Muscle layer of colon (tissue), 2 donors: ENCODE results near the gene RMI1.
A peak's percentile ranks its signal among the peaks of the same experiment; 100 is the strongest.

Experiments used
- H3K27ac ChIP-seq: one replicate; pipeline ENCODE4 v1.7.0; 2013; ENCODE audit warnings: low read depth, mild to moderate bottlenecking, low read length, moderate library complexity
- H3K27me3 ChIP-seq, 2 donors: one replicate each; pipeline ENCODE4 v1.7.0; 2013; ENCODE audit warnings: low read length in 2 of 2, mild to moderate bottlenecking in 2 of 2; ENCODE audit not compliant: insufficient read depth in 2 of 2, control insufficient read depth in 1 of 2
- H3K36me3 ChIP-seq: one replicate; pipeline ENCODE4 v1.7.0; 2013; ENCODE audit warnings: mild to moderate bottlenecking, low read length; ENCODE audit not compliant: insufficient read depth
- H3K4me1 ChIP-seq: one replicate; pipeline ENCODE4 v1.7.0; 2013; ENCODE audit warnings: mild to moderate bottlenecking, low read length; ENCODE audit not compliant: insufficient read depth
- H3K4me3 ChIP-seq, 2 donors: one replicate each; pipeline ENCODE4 v1.7.0; 2013; ENCODE audit warnings: low read length in 2 of 2, low read depth in 1 of 2, mild to moderate bottlenecking in 1 of 2, moderate library complexity in 1 of 2
- H3K9ac ChIP-seq: one replicate; pipeline ENCODE4 v1.7.0; 2013; ENCODE audit warnings: low read length
- H3K9me3 ChIP-seq: one replicate; pipeline ENCODE4 v1.7.0; 2013; ENCODE audit warnings: mild to moderate bottlenecking, low read length
- donor health status: abdominal sarcoma.
- donor health status: Adenocarcinoma of cecum.

Gene RMI1

DNA sequence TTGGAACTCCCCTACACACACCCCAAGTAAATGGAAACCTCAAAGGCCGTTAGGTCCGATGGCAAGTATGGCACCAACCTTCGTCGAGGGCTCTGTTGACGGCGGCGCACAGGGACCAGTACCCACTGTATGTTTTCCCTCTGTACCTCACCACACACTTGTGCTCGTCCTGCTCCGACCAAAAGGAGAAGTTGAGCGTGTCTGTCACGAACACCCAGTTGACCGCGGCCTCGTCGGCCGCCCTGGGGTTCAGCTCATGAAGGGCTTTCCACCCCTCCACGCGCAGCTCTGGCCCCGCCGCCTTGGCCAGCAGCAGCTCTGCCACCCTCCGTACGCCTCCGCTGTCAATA is 24.5 kb upstream of the RMI1 start:
- peak overlapping the region; percentile 90 to 91 for H3K4me3 ChIP-seq

DNA sequence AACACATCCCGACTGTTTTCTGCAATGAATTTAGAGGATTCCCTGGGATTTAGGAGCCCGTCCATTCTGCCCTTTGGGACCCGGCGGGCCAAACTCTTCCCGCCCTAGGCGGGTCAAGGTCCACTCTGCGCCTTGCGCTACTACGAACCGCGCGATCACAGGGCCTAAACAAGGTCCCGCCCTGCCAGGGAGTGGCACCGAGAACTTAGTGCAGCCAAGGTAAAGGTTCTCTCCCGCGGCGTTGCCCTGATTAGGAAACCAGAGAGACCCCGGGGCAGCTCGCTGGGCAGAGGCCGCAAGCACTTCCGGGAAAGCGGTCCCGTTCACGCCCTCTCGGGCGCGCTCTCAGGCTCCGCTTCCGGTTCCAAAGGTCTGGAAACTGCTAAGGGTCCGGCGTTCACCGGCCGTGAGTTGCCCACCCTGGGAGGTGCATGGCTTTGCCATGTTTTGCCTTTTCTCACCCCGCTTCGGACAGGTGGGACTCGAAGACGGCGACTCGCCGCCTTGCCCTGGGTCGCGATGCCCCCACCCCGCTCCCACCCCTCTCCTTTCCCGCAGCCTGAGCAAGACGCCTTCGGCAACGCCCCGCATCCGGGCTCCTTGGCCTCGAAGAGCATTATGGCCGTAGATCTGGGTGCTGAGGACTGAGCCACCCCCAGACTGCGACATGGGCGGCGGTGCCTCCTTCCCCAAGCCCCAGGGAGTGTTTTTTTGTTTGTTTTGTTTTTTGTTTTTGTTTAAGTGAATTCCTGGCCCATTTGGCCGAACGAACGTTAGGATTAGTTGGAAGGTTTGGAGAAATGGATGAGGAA is 24.0 kb upstream of the RMI1 start:
- Histone ChIP-seq H3K9ac (peak overlapping the region; percentile 75), H3K4me3 (peak overlapping the region; percentile 90 to 91), H3K9me3 (no peaks in the 10 kb centered on the region), H3K27ac (peak overlapping the region; percentile 87), H3K27me3 (no peaks in the 10 kb centered on the region), H3K36me3 (no peaks in the 10 kb centered on the region), H3K4me1 (peaks cover 13% of the 10 kb centered on the region)

More for the DNA sequence above, 24.5 kb upstream of the RMI1 start:
- Histone ChIP-seq H3K27ac (peak overlapping the region; percentile 87), H3K27me3 (no peaks in the 10 kb centered on the region), H3K9me3 (no peaks in the 10 kb centered on the region), H3K4me1 (peaks cover 13% of the 10 kb centered on the region), H3K9ac (peak overlapping the region; percentile 75), H3K36me3 (no peaks in the 10 kb centered on the region)

DNA sequence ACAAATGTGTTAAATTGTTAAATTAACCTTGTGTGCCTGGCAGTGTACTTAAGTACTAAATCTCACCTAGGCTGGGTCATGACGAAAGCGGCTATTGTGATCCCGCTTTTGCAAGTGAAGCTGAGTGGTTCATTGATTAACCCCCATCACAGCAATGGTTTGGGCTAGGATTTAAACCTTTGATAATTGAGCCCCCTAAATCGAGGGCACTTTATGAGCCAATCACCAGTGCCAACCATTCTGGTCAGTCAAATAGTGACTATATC is 23.4 kb upstream of the RMI1 start:
- Histone ChIP-seq H3K4me3 (peak overlapping the region; percentile 90 to 91), H3K36me3 (no peaks in the 10 kb centered on the region), H3K4me1 (peaks cover 13% of the 10 kb centered on the region), H3K9ac (peak overlapping the region; percentile 75), H3K27me3 (no peaks in the 10 kb centered on the region), H3K9me3 (no peaks in the 10 kb centered on the region), H3K27ac (peak overlapping the region; percentile 87)

DNA sequence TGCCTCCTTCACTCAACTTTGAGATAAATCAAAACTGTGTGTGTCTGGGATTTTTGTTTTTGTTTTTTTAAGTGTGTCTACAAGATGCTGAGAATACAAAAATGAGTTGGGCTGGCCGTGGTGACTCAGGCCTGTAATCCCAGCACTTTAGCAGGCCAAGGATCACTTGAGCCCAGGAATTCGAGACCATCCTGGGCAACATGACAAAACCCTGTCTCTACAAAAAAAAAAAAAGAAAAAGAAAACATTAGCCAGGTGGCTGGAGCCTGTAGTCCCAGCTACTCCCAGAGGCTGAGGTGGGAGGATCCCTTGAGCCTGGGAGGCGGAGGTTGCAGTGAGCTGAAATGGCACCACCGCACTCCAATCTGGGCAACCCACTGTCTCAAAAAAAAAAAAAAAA is 21.5 kb upstream of the RMI1 start:
- no peaks in the 10 kb centered on the region for H3K9me3 ChIP-seq
- no peak overlapping the region for H3K9ac ChIP-seq
- peaks cover 13% of the 10 kb centered on the region for H3K4me1 ChIP-seq
- no peaks in the 10 kb centered on the region for H3K36me3 ChIP-seq
- H3K27me3 ChIP-seq: no peaks in the 10 kb centered on the region
- no peak overlapping the region for H3K27ac ChIP-seq
- no peak overlapping the region for H3K4me3 ChIP-seq

DNA sequence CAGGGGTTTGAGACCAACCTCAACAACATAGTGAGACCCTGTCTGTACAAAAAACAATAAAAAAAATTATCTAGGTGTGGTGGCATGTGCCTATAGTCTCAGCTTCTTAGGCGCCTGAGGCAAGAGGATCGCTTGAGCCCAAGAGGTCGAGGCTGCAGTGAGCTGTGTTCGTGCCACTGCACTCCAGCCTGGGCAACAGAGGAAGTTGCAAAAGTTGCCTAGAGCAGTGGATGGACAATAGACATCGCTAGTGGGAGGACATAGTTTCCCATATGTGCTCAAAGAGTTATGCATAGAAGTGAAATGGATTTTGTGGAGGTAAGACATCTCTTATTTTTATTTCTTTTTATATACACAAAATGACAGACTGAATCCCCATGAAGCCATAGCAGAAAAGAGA is 19.6 kb upstream of the RMI1 start:
- H3K4me1 ChIP-seq: peaks cover 5% of the 10 kb centered on the region
- H3K27me3 ChIP-seq: no peaks in the 10 kb centered on the region
- no peak overlapping the region for H3K9ac ChIP-seq
- no peak overlapping the region for H3K4me3 ChIP-seq
- no peak overlapping the region for H3K27ac ChIP-seq
- H3K9me3 ChIP-seq: no peaks in the 10 kb centered on the region
- H3K36me3 ChIP-seq: no peaks in the 10 kb centered on the region

DNA sequence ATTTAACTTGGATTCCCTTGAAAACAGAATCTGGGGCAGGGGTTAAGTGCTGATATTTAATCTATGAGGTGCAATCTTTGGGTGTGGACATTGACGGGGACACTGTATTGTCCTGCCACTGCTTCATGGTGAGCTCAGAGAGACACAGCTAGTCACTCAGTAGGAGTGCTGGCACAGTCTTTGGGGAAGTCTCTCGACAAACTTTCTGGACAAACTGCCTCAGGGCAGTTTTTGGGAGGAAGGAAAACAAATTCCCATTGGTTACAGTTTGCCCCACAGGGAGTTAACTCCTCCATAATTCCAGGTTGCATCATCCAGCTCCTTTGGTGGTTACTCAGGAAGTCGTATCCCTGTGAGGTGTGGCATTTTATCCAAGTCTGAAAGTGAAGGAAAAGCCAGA is 18.4 kb upstream of the RMI1 start:
- Histone ChIP-seq H3K4me1 (peaks cover 3% of the 10 kb centered on the region), H3K9ac (no peak overlapping the region), H3K9me3 (no peaks in the 10 kb centered on the region), H3K27ac (no peak overlapping the region), H3K27me3 (no peaks in the 10 kb centered on the region), H3K36me3 (peaks cover 5% of the 10 kb centered on the region), H3K4me3 (no peak overlapping the region)

DNA sequence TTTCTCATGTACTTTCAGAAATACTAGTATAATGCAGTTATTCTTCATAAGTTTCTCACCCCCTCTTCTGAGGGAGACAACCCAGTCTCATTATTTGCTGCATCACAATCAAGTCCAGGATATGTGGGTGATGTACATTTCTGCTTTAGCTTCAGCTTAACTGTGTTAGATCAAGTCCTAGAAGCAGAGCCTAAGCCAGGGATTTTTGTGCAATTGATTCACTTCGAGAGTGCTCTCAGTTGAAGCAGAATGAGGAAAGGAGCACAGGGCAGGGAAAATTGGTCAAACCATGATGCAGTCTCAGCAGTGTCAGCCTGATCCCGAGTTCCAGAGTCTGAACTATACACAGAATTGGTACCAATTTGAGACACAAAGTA is 15.6 kb upstream of the RMI1 start:
- Histone ChIP-seq H3K36me3 (peaks cover 20% of the 10 kb centered on the region), H3K27me3 (no peaks in the 10 kb centered on the region), H3K9ac (no peak overlapping the region), H3K4me1 (no peaks in the 10 kb centered on the region), H3K4me3 (no peak overlapping the region), H3K9me3 (no peaks in the 10 kb centered on the region), H3K27ac (no peak overlapping the region)

DNA sequence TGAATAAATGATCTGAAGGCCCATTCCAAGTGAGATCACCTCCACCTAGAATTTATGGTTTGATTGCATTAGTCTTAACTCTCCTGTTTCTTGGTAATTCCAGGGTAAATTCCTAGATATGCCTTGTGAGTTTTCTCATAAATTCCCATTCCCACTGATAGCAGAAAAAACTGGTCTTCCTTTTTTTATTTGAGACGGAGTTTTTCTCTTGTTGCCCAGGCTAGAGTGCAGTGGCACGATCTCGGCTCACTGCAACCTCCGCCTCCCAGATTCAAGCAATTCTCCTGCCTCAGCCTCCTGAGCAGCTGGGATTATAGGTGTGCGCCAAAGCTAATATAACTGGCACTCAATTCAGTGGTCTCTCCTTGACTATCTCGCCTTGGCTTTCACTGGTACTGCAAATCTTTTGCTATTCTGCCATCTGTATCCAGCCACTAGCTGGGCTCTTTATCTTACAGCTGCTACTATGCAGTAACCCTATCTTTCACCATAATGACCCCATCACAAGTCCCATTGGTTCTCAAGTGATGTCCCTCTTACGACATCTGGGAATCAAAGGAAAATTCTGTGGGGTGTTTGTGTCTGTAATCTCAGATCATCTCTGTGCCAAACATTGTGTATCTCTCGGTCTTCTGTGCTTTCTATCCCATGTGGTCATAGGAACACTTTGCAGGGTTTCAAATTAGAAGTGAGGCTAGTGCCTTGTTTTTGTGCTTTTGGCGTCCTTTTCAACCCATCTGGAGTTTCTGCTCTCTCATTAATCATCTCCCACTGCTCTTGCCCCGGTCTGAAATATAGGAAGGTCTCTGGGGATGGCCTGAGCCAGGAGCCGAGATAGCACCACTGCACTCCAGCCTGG is 15.0 kb upstream of the RMI1 start:
- no peaks in the 10 kb centered on the region for H3K27me3 ChIP-seq
- H3K9ac ChIP-seq: no peak overlapping the region
- no peaks in the 10 kb centered on the region for H3K9me3 ChIP-seq
- no peak overlapping the region for H3K27ac ChIP-seq
- H3K4me3 ChIP-seq: no peak overlapping the region
- peaks cover 26% of the 10 kb centered on the region for H3K36me3 ChIP-seq
- H3K4me1 ChIP-seq: no peaks in the 10 kb centered on the region

DNA sequence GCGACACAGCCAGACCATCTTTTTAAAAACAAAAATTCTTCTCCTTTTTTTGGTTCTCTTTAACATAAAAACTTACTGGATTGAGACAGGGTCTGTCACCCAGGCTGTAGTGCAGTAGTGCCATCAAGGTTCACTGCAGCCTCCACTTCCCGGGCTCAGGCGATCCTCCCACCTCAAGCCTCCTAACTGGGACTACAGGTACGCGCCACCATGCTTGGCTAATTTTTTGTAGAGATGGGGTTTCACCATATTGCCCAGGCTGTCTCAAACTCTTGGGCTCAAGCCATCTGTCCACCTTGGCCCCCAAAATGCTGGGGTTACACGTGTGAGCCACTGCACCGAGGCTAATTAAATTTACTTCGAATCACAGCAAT is 14.4 kb upstream of the RMI1 start:
- no peak overlapping the region for H3K4me3 ChIP-seq
- H3K27ac ChIP-seq: no peak overlapping the region
- H3K4me1 ChIP-seq: no peaks in the 10 kb centered on the region
- H3K9ac ChIP-seq: no peak overlapping the region
- H3K27me3 ChIP-seq: no peaks in the 10 kb centered on the region
- H3K9me3 ChIP-seq: no peaks in the 10 kb centered on the region
- H3K36me3 ChIP-seq: peaks cover 32% of the 10 kb centered on the region

DNA sequence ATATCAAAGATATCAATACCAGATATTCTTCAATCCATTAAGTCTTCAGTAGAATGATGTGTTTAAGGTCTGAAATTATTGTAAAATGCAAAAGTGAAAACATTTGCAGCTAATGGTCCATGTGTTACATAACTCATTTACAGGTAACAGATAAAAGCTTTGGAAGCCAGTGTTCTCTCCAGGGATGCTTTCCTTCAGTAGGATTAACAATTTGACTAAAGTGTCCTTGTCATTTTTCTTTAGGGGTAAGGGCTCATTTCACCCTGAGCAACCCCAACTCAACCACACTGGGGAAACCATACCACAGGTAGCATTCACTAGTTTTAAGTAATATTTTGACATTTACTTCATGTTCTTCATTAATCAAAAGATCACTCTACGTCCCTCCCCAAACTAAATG is 13.5 kb upstream of the RMI1 start:
- H3K36me3 ChIP-seq: peaks cover 41% of the 10 kb centered on the region

DNA sequence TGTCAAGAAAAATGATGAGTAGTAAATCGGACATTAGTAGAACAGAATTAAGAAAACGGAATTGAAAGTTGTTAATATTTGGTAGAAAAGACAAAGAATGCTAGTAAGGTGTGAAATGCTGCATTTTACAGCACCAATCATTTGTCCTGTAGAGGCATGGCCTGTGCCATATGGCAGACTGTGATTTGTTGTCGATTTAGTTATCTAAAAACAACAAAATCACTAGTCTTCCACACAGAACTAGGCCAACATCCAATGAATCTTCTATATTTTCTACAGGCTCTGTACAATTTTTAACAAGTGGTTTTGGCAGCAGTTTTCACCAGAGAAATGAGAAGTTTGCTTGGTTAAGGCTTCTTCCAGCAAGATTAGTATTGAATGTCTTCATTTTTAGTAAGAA is 11.0 kb upstream of the RMI1 start:
- no peak overlapping the region for H3K27ac ChIP-seq
- H3K36me3 ChIP-seq: peaks cover 65% of the 10 kb centered on the region
- no peak overlapping the region for H3K4me3 ChIP-seq
- H3K9ac ChIP-seq: no peak overlapping the region
- no peaks in the 10 kb centered on the region for H3K27me3 ChIP-seq
- no peaks in the 10 kb centered on the region for H3K9me3 ChIP-seq
- H3K4me1 ChIP-seq: no peaks in the 10 kb centered on the region

More for the DNA sequence above, 13.5 kb upstream of the RMI1 start:
- Histone ChIP-seq H3K9ac (no peak overlapping the region), H3K27ac (no peak overlapping the region), H3K27me3 (no peaks in the 10 kb centered on the region), H3K9me3 (no peaks in the 10 kb centered on the region), H3K4me1 (no peaks in the 10 kb centered on the region), H3K4me3 (no peak overlapping the region)

DNA sequence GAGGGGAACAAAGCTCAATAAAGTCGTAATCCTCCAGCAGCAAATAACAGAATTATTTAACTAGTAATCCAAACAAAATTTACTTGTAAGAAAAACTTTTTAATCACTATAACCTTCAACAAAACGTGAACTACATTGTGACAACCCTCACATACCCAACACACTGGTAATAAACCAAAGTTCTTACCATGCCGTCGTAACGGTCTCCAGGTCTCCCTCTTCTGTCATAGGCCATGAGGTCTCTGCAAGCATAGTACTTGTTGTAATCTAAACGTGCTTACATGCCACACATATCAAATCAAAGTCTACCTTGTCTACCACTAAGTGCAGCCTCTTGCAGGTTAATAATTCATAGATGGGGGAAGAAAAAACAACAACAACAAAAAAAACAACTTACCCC is 9.1 kb upstream of the RMI1 start:
- Histone ChIP-seq H3K4me3 (no peak overlapping the region), H3K36me3 (peaks cover 84% of the 10 kb centered on the region), H3K9me3 (no peaks in the 10 kb centered on the region), H3K27me3 (no peaks in the 10 kb centered on the region), H3K9ac (no peak overlapping the region), H3K4me1 (peaks cover 11% of the 10 kb centered on the region), H3K27ac (no peak overlapping the region)
